Right lung (tissue), 5 donors: ENCODE results near the gene ZBTB1. TPM values are rescaled to one million over a fixed set of nuclear protein-coding genes. Genes with fewer than 3 reads are reported as not detected.
"Not testable (repeated sequence)": the region's sequence is repeated elsewhere in the genome, so short reads cannot be mapped to it uniquely, and the experiment has no call there.

Experiments used
- DNase-seq, 2 donors: peaks; one replicate each; pipeline ENCODE4 v3.0.0-alpha.2; 2013
- polyA plus RNA-seq, 5 donors: library from polyadenylated mRNA; unstranded; fragments of 120-200 nt; gene quantifications; one replicate each; pipeline versions ENCODE4 v1.2.1 to v1.2.3, GENCODE V29; 2013; ENCODE audit warnings: inconsistent platforms in 1 of 5, low replicate concordance in 1 of 5; ENCODE audit not compliant: insufficient read length in 5 of 5, insufficient read depth in 1 of 5

Gene ZBTB1
- polyA plus RNA-seq, 5 donors, result 52.1 to 84.0 (median 69.6) TPM

DNA sequence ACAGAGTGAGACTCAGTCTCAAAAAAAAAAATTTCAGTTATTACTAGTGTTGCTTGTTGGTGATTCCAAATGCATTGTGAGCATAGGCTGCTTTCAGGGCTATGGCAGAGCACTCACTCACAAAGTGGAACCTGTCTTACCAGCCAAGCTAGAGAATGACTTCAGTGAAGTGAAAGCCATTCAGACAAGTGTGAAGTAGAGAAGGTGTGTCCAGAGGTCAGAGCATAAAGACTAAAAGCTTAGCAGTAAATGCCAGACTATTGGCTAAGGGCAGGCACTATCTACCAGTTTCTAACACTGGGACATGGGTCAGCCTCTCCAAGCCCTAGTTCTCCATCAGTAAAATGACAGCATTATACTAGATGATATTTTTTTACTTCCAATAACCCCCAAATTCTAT lies 57.9 kb downstream of the ZBTB1 start:
- no peak for DNase-seq

GRCh38 chr14:64563696-64564095 lies 59.1 kb downstream of the ZBTB1 start:
- DNase-seq, result no peak

DNA sequence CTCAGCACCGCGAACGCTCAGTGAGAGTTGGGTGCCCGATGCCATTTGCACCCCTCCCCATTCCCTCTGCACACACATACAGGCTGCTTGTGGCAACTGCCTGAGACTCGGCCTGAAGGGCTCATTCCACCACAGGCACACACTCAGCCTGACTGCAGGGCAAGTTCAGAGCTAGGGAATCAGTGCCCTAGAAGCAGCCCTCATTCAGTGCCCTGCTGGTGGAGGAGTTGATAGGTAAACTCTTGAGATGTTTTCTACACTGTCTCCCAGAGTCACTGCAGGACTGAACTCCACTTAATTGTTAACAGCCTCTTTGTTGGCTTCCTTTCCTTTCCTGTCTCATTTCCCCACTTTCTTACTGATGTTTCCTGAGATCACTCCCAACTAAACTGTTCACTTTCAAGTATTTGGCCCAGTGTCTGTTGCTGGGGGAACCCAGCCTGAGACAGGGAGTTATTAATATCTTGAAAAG lies 62.1 kb downstream of the ZBTB1 start:
- DNase-seq, result no peak

DNA sequence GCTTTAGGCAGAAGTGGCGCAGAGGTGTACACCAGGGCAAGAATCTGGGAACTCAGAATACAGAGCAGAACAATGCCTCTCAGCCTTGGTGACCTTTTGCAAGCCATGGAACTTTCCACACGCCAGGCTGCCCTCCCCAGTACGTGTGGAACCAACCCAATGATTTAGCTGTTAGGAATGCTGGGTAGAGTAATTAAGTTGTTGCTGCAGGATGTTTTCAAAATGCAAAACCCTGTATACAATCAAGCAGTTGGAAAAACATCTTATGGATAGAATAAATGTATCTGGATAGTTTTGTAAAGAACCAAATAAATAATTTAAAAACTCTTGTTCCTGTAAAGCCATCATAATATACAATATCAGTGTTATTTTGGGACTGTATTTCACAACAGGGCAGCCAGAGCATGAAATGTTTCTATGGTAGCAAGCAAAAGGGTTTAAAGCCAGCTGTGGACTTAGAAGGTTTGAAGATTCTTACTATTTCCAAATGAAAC lies 64.6 kb downstream of the ZBTB1 start:
- DNase-seq, result peak; percentile 67 to 73

GRCh38 chr14:64569646-64570045 lies 65.1 kb downstream of the ZBTB1 start:
- DNase-seq, result not testable (repeated sequence)

- no peak for DNase-seq
Observed at GRCh38 chr14:64572386-64573104, 68.0 kb downstream of the ZBTB1 start.

DNA sequence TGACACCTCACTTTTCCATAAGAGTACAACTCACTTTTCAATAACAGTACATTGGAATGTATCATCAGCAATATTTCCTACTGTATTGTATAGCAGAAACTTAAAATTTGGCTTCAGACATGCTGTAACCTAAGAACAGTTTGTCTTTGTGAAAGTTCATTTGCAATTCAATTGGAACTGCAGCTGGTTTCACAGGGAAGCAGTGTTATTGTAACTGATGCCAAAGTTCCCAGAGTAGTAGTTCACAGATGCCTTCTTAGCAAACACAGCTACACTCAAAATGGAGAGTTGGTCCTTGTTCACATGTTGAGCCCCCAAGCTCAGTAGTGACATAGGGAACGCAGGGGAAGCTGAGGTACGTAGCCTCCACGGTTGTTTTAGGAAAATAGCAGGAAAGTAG lies 68.5 kb downstream of the ZBTB1 start:
- peak; percentile 64 to 73 for DNase-seq

Other genes starting within 250 kb of the ZBTB1 start
- 1 to 10 TPM; 1.2 to 2.4 (median 2.1) TPM for gene ESR2, start 210.4 kb upstream of the ZBTB1 start, polyA plus RNA-seq
- 10 to 100 TPM; 59.7 to 80.5 (median 70.7) TPM for gene MTHFD1, start 116.4 kb upstream of the ZBTB1 start, polyA plus RNA-seq
- gene AKAP5, start 39.3 kb upstream of the ZBTB1 start, polyA plus RNA-seq, result 1 to 10 TPM; 1.8 to 4.4 (median 2.6) TPM
- 10 to 100 TPM; 10.6 to 16.1 (median 13.9) TPM for gene ZBTB25, start 932 bp upstream of the ZBTB1 start, polyA plus RNA-seq
- 10 to 100 TPM in 2 of 5 donors, 1 to 10 TPM in 3; 7.2 to 16.9 (median 10.0) TPM for gene HSPA2, start 36.0 kb downstream of the ZBTB1 start, polyA plus RNA-seq
- under 1 TPM; 0.42 to 1.00 (median 0.68) TPM for gene PPP1R36, start 45.2 kb downstream of the ZBTB1 start, polyA plus RNA-seq
- 10 to 100 TPM; 49.0 to 64.8 (median 59.4) TPM for gene PLEKHG3, start 199.7 kb downstream of the ZBTB1 start, polyA plus RNA-seq